ENCODE measurements around the gene FBXL17.

FBXL17 gene

GRCh38 chr5:107941036-107941435 is 440.9 kb downstream of the FBXL17 start:
- DNase-seq, result no peak

GRCh38 chr5:107937651-107938355 is 444.1 kb downstream of the FBXL17 start:
- no peak for DNase-seq

GRCh38 chr5:107937204-107937603 is 444.7 kb downstream of the FBXL17 start:
- DNase-seq, result no peak

- no peak for DNase-seq
These were observed 445.4 kb downstream of the FBXL17 start for GRCh38 chr5:107936515-107936914.

GRCh38 chr5:107935645-107936044 is 446.3 kb downstream of the FBXL17 start:
- DNase-seq, result no peak

GRCh38 chr5:107933326-107933725 is 448.6 kb downstream of the FBXL17 start:
- no peak for DNase-seq

GRCh38 chr5:107930891-107931290 is 451.0 kb downstream of the FBXL17 start:
- DNase-seq, result no peak

- peak; percentile 18 for DNase-seq
These were observed 451.8 kb downstream of the FBXL17 start for GRCh38 chr5:107930092-107930491.

GRCh38 chr5:107929080-107929479 is 452.8 kb downstream of the FBXL17 start:
- no peak for DNase-seq

GRCh38 chr5:107926121-107926520 is 455.8 kb downstream of the FBXL17 start:
- no peak for DNase-seq

- DNase-seq, result no peak
These were observed 456.7 kb downstream of the FBXL17 start for GRCh38 chr5:107925200-107925599.

- DNase-seq, result no peak
These were observed 461.9 kb downstream of the FBXL17 start for GRCh38 chr5:107919969-107920368.

- DNase-seq, result no peak
These were observed 462.5 kb downstream of the FBXL17 start for GRCh38 chr5:107919361-107919760.

GRCh38 chr5:107917983-107918382 is 463.9 kb downstream of the FBXL17 start:
- DNase-seq, result peak; percentile 40

GRCh38 chr5:107916731-107917725 is 464.9 kb downstream of the FBXL17 start:
- DNase-seq, result no peak

GRCh38 chr5:107915176-107915812 is 466.6 kb downstream of the FBXL17 start:
- DNase-seq, result no peak

- no peak for DNase-seq
These were observed 468.4 kb downstream of the FBXL17 start for GRCh38 chr5:107913494-107913893.

GRCh38 chr5:107900721-107901120 is 481.2 kb downstream of the FBXL17 start:
- no peak for DNase-seq

- peak; percentile 24 for DNase-seq
These were observed 487.5 kb downstream of the FBXL17 start for GRCh38 chr5:107894361-107894760.

- DNase-seq, result peak; percentile 57
These were observed 488.3 kb downstream of the FBXL17 start for GRCh38 chr5:107893642-107894041.

GRCh38 chr5:107889387-107889786 is 492.5 kb downstream of the FBXL17 start:
- no peak for DNase-seq

- no peak for DNase-seq
These were observed 493.4 kb downstream of the FBXL17 start for GRCh38 chr5:107888541-107888940.

GRCh38 chr5:107887166-107887943 is 494.5 kb downstream of the FBXL17 start:
- no peak for DNase-seq
